Activated naive CD8-positive, alpha-beta T cell treated with anti-CD3 and anti-CD28 coated beads for 36 hours (primary cell): ENCODE results near the gene KRT4. TPM values are rescaled to one million over a fixed set of nuclear protein-coding genes. Genes with fewer than 3 reads are reported as not detected.

Source experiments
- DNase-seq: peaks from one replicate; pipeline ENCODE4 v3.0.0; 2021
- H3K27ac Mint-ChIP-seq: one replicate; pipeline ENCODE4 v1.8.0; 2022; ENCODE audit warnings: mild to moderate bottlenecking, moderate library complexity, mixed read lengths
- H3K27me3 Mint-ChIP-seq: one replicate; pipeline ENCODE4 v1.8.0; 2022; ENCODE audit warnings: mild to moderate bottlenecking, mixed read lengths
- H3K36me3 Mint-ChIP-seq: one replicate; pipeline ENCODE4 v1.8.0; 2021; ENCODE audit warnings: mild to moderate bottlenecking, mixed read lengths
- H3K4me1 Mint-ChIP-seq: one replicate; pipeline ENCODE4 v1.8.0; 2021; ENCODE audit warnings: mixed read lengths
- H3K4me3 Mint-ChIP-seq: one replicate; pipeline ENCODE4 v1.8.0; 2022; ENCODE audit warnings: mild to moderate bottlenecking, moderate library complexity, mixed read lengths
- H3K9me3 Mint-ChIP-seq: one replicate; pipeline ENCODE4 v1.8.0; 2022; ENCODE audit warnings: mixed read lengths
- total RNA-seq, 2 experiments: library from RNA; stranded (reverse); gene quantifications; one replicate each; pipeline ENCODE4 v1.2.3, GENCODE V29; 2021

Gene KRT4
- total RNA-seq, 2 experiments from 2014 or later = 0.22 TPM; not detected in 1

DNA sequence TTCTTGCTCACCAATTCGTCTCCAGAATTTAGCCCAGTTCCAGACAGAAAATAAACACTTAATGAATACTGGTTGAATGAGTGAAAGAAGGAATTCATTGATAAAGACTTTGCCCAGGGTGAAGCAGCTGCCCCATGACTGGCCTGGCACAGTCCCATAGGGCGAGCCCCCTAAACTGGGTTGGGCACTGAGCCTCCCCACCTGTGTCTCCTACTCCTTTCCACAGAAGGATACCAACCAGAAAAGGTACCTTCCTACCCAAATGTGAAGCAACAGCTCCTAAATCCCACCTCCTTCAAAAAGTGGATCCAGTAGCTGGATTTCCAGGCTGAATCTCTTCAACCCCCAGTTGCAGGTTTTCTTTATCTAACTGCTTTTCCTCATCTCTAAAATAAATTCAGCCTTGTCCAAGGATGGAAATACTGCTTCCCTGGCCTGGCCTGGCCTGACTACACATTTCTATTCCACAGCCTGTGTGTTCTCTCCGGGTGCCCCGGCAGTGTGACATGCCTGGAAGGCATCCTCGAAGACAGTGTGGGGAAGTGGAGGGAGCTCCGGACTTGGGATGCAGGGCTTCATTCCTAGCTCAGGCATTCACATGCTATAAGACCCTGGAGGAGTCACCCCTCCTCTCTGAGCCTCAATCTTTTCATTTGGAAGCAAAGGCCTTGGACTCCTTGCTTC lies 25.6 kb downstream of the KRT4 start:
- H3K36me3 Mint-ChIP-seq = no peaks in the 10 kb centered on the region
- no peaks in the 10 kb centered on the region for H3K9me3 Mint-ChIP-seq
- H3K27ac Mint-ChIP-seq = no peak overlapping the region
- H3K27me3 Mint-ChIP-seq = peaks cover 36% of the 10 kb centered on the region
- no peak overlapping the region for H3K4me3 Mint-ChIP-seq
- H3K4me1 Mint-ChIP-seq = peaks cover 16% of the 10 kb centered on the region
- DNase-seq = no peak

DNA sequence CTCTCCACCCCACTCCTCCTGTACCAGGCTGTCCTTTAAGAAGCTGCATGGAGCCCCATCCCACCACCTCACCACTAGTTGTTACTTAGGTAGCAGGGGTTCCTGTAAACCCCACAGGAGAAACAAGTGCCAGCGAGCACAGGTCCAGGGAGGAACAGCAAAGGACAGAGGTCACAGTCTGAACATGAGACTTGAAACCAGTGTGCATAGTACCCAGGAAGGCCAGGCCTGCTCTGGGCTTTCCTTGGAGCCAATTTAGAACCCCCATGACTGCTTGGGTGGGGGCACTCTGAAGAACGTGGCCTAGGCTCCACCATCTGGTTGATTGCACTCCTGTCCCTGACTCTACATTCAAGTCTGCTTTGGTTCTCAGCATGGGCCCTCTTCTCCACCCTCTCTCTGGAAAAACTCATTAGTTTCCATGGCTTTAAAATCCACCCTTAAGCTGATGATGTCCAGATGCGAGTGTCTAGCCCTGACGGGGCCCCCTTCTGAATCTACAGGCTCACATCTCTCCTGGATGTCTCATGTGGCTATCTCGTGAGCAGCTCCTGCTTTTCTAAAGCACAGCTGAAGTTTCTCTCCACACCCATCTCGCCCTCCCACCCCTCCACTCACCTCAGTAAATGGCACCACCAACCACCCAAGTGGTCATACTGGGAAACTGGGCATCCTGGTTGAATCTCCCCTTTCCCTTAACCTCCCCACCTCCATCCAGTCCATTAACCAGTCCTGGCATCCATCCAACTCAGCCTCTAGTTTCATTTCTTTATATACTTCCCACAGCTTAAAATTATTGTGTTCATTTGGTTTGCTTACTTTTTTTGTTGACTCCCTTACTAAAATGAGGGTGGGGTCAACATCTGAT lies 26.4 kb downstream of the KRT4 start:
- Mint-ChIP-seq H3K27ac (no peak overlapping the region), H3K4me1 (peaks cover 16% of the 10 kb centered on the region), H3K4me3 (no peak overlapping the region), H3K27me3 (peaks cover 36% of the 10 kb centered on the region), H3K9me3 (no peaks in the 10 kb centered on the region), H3K36me3 (no peaks in the 10 kb centered on the region)
- no peak for DNase-seq

DNA sequence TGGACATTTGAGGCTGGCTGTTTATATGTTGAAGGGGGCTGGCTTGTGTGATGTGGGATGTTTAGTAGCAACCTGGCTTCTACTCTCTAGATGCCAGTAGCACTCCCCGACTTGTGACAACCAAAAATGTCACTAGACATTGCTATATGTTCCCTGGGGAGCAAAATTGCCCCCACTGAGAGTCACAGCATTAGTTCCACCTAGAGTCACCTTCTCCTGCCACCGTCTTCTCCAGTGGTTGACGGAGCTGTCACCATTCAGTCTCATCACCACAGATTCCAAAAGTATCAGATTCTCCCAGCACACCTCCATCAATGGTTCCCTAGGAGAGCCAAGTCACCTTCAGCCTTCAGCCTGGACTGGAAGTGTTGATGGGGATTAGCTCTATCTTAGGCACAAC lies 29.0 kb downstream of the KRT4 start:
- H3K9me3 Mint-ChIP-seq = no peaks in the 10 kb centered on the region
- H3K27ac Mint-ChIP-seq = no peak overlapping the region
- H3K4me3 Mint-ChIP-seq = no peak overlapping the region
- peaks cover 26% of the 10 kb centered on the region for H3K27me3 Mint-ChIP-seq
- no peaks in the 10 kb centered on the region for H3K36me3 Mint-ChIP-seq
- no peak for DNase-seq
- peaks cover 4% of the 10 kb centered on the region for H3K4me1 Mint-ChIP-seq

DNA sequence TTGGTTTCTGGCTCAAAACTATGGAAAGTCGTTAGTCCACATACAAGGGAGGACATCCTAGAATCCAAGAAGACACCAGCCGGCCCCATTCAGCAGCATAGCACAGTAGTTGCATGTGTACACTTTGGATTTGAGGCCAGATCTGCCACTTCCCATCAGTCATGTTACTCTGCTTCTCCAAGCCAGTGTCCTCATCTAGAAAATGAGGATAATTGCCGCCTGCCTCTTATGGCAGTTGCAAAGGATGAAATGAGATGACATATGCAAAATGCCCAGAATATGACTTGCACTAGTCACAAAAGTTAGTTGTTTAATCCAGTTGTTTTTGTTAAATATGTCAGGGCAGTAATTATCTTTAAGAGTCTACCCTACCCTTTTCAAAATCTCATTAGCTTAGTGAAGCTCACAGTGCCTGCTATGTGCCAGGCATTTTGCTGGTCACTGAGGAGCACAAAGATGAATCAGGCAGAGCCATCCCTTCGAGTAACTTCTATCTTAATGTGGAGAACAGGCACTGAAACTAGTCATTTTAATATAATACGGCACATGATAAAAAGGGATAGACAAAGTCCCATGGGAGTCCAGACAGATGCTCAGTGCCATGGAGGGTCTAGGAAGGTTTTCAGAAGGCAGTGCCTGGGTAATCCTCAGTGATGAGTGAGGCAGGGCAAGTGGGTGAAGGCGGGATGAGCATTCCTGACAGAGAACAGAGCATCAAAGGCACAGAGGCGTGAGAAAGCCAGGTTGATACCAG lies 30.2 kb downstream of the KRT4 start:
- Mint-ChIP-seq H3K9me3 (no peaks in the 10 kb centered on the region), H3K36me3 (no peaks in the 10 kb centered on the region), H3K27ac (no peak overlapping the region), H3K4me1 (no peaks in the 10 kb centered on the region), H3K27me3 (peaks cover 14% of the 10 kb centered on the region), H3K4me3 (no peak overlapping the region)
- DNase-seq = no peak

DNA sequence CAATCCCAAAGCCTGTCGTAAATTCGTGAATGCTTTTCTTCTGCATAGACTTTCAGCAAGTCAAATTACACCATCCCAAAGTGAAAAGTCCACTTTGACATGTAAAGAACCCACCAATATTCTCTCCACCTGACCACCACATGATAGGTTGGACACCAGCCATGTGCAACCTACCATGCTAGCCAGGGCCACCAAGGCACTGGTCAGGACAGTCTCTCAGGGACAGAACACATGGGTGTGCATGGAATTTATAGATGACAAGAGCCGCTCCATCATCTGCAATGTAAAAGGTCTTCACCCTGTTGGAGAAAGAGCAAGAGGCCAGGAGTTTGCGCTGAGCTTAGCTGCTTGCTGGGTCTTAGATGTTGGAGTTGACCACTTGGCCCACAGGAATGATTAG lies 31.4 kb downstream of the KRT4 start:
- no peaks in the 10 kb centered on the region for H3K4me1 Mint-ChIP-seq
- H3K27ac Mint-ChIP-seq = no peak overlapping the region
- H3K27me3 Mint-ChIP-seq = peaks cover 4% of the 10 kb centered on the region
- H3K9me3 Mint-ChIP-seq = no peaks in the 10 kb centered on the region
- no peak overlapping the region for H3K4me3 Mint-ChIP-seq
- DNase-seq = no peak
- no peaks in the 10 kb centered on the region for H3K36me3 Mint-ChIP-seq

DNA sequence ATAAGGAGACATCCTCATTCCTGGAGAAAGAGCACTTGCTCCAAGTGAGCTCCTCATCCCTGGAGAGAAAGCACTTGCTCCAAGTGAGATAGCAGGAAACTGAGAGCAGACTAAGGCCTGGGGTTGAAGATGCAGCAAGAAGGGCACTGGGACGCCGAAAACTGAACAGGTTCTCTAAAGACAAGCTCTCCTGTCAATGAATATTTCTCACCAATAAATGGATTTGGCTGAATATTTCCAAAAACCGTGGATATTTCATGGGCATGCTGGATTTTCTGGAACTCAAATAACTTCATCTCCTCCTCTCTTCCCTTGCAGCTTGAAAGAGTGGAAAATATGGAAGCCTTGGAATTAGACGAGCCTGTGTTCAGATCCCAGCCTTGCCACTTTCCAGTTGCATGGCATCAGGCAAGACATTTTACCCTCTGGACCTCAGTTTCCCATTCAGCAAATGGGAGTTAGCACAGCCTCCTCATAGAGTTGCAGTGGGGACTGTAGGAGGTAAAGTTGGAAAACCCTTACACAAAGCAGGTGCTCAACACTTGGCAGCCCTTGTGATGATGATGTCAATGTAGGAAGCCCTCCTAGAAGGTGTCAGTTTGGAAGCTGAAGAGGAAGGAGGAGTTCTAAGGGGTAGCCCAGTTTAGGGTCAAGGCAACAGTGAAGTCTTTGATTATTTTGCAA lies 32.4 kb downstream of the KRT4 start:
- no peak overlapping the region for H3K4me3 Mint-ChIP-seq
- no peaks in the 10 kb centered on the region for H3K36me3 Mint-ChIP-seq
- no peak overlapping the region for H3K27ac Mint-ChIP-seq
- no peaks in the 10 kb centered on the region for H3K9me3 Mint-ChIP-seq
- H3K27me3 Mint-ChIP-seq = peaks cover 4% of the 10 kb centered on the region
- no peak for DNase-seq
- H3K4me1 Mint-ChIP-seq = no peaks in the 10 kb centered on the region

DNA sequence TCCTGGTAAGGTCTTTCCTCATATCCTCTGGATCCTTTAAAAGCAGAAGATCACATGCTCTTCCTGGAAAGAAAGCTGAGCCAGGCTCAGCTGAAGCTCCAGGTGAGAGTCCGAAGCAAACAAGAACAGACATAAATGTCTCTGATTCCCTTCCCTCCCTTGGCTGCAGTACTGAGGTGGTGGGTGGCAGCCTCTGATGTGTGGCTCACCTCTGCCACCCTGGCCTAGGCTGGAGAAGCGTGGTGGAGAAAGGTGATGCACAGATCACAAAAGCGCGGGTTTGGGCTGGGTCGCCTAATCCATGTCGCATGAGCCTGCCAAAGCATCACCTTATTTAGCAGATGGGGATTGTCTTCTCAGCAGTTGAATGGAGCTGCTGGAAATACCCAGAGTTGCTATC lies 34.0 kb downstream of the KRT4 start:
- no peak for DNase-seq
- no peaks in the 10 kb centered on the region for H3K4me1 Mint-ChIP-seq
- no peaks in the 10 kb centered on the region for H3K9me3 Mint-ChIP-seq
- H3K4me3 Mint-ChIP-seq = no peak overlapping the region
- no peak overlapping the region for H3K27ac Mint-ChIP-seq
- no peaks in the 10 kb centered on the region for H3K36me3 Mint-ChIP-seq
- peaks cover 4% of the 10 kb centered on the region for H3K27me3 Mint-ChIP-seq

DNA sequence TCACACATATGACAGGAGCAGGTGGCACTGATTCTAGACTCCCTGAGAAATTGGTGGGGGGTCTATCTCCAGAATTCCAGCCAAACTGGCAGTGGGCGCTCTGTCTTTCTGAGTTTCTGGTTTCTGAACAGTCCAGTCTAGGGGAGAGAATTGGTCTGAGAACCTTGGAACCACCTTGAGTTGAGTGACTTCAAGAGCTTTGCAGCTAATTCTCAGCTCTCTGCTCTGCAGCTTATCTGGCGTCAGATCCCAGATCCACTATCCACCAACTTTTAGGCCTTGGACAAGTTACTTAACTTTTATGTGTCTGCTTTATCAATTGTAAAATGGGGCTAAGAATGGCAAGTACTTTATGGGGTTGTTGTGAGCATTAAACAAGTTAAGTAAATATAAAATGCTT lies 35.1 kb downstream of the KRT4 start:
- no peaks in the 10 kb centered on the region for H3K4me1 Mint-ChIP-seq
- peaks cover under 1% of the 10 kb centered on the region for H3K27me3 Mint-ChIP-seq
- no peak for DNase-seq
- no peaks in the 10 kb centered on the region for H3K9me3 Mint-ChIP-seq
- no peak overlapping the region for H3K4me3 Mint-ChIP-seq
- H3K27ac Mint-ChIP-seq = no peak overlapping the region
- H3K36me3 Mint-ChIP-seq = no peaks in the 10 kb centered on the region

DNA sequence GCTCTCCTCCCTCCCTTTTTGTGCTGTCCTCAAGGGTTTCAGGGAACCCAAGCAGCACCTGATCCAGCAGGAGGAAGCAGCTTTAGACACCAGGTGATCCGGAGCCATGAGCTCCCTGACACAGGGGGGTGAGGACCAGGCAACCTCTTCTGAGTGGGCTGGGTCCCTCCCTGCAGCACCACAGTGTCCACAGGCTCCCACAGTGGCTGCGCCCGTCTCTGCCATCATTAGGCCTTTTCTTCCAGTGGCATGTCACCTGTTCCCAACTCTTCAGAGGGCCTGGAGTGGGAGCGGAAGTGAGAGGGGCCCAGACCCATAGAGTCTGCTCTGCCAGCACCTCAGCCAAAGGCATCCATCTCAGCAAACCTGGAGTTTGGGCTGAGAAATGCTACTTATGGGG lies 36.4 kb downstream of the KRT4 start:
- H3K4me1 Mint-ChIP-seq = no peaks in the 10 kb centered on the region
- H3K36me3 Mint-ChIP-seq = no peaks in the 10 kb centered on the region
- H3K9me3 Mint-ChIP-seq = no peaks in the 10 kb centered on the region
- DNase-seq = no peak
- no peak overlapping the region for H3K4me3 Mint-ChIP-seq
- no peaks in the 10 kb centered on the region for H3K27me3 Mint-ChIP-seq
- H3K27ac Mint-ChIP-seq = no peak overlapping the region

DNA sequence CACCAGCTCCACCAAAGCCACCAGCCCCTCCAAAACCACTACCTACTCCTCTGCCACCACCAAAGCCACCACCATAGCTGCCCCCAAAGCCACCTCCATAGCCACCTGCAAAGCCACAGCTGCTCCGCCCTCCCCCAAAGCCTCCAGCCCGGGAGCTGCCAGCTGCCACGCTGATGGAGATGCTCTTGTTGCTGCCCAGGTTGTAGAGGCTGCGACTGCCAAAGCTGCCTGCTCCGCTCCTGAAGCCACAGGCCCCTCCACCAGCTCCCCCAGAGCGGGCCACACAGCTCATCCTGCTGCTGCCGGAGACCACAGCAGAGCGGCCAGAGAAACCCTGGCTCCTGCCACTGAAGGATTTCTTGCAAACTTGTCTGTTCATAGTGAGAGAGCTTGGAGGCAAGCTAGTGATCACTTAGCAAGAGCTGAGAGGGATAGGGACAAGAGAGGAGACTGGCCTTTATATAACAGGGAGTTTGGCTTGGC lies 37.0 kb downstream of the KRT4 start, which contains the start of gene KRT76:
KRT76 (minus strand) TSS at position 433 of the 483 bp plus-strand sequence; CDS start at position 379, 54 bp downstream.
- H3K36me3 Mint-ChIP-seq = no peaks in the 10 kb centered on the region
- H3K4me1 Mint-ChIP-seq = no peaks in the 10 kb centered on the region
- no peak within 1 kb of the TSS for H3K4me3 Mint-ChIP-seq
- no peaks in the 10 kb centered on the region for H3K27me3 Mint-ChIP-seq
- no peaks in the 10 kb centered on the region for H3K9me3 Mint-ChIP-seq
- H3K27ac Mint-ChIP-seq = no peak within 1 kb of the TSS
- DNase-seq = no peak

DNA sequence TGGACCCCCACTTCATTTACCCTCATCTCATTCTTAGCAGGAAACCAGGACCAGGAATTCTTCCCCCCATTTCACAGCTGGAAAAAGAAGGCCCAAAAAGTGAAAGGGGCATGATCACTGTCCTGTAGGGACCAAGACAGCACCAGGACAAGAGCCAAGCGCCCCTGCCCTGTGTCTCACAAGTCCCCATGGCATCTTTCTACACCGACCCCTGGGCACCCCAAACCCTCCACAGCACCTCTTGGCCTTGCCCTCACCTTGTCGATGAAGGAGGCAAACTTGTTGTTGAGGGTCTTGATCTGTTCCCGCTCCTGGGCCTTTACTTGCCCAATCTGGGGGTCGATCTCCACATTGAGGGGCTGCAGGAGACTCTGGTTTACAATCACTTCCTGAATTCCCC lies 37.5 kb downstream of the KRT4 start:
- H3K36me3 Mint-ChIP-seq = no peaks in the 10 kb centered on the region
- no peaks in the 10 kb centered on the region for H3K9me3 Mint-ChIP-seq
- no peaks in the 10 kb centered on the region for H3K27me3 Mint-ChIP-seq
- no peaks in the 10 kb centered on the region for H3K4me1 Mint-ChIP-seq
- H3K27ac Mint-ChIP-seq = no peak overlapping the region
- no peak overlapping the region for H3K4me3 Mint-ChIP-seq
- DNase-seq = no peak

DNA sequence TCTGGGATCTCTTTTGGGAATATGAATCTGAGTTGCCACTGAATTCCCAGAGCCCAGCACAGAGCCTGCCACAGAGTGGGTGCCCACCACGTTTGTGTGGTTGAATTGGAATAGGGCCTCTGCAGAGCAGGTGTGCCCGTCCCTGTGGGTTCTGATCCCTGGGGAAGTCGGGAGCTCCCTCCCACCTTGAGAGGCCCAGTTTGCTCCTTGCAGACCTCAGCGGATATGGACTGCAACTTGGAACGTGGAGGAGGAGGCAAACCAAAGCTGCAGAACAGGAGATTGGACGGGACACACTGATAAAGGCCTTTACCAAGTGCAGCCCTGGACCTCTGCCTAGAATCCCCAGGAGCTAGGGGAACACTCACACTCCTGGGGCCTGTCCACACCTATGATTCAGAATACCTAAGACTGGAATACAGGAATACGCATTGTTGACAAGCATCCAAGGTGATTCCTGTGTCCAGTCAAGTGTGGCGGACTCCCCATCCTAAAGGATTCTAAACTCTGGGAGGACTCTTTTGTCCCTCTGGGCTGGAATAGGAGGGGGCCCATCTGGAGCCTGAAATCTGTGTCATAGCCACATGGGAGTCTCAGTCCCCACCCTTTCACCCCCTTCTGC lies 39.2 kb downstream of the KRT4 start:
- H3K27ac Mint-ChIP-seq = no peak overlapping the region
- DNase-seq = no peak
- H3K27me3 Mint-ChIP-seq = no peaks in the 10 kb centered on the region
- peaks cover 1% of the 10 kb centered on the region for H3K9me3 Mint-ChIP-seq
- no peaks in the 10 kb centered on the region for H3K4me1 Mint-ChIP-seq
- no peaks in the 10 kb centered on the region for H3K36me3 Mint-ChIP-seq
- no peak overlapping the region for H3K4me3 Mint-ChIP-seq

DNA sequence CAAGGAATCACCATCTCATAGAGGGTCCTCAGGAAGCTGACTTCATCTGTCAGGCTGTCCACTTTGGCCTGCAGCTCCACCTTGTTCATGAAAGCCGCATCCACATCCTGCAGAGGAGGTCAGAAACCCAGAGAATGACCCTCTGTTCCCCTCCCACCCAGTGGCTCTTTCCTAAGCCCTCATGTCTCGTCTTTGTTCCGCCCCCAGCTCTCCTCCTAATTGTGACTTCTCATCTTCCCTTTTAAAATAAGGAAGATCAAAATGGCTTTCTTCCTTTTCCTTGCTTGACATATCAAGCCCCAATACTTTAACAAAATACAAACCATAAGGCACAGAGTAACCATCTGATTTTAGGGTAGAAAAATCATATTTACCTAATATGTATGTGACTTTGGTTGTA lies 41.1 kb downstream of the KRT4 start:
- Mint-ChIP-seq H3K4me1 (no peaks in the 10 kb centered on the region), H3K9me3 (peaks cover 1% of the 10 kb centered on the region), H3K27ac (no peak overlapping the region), H3K4me3 (no peak overlapping the region), H3K27me3 (no peaks in the 10 kb centered on the region), H3K36me3 (no peaks in the 10 kb centered on the region)
- DNase-seq = no peak

DNA sequence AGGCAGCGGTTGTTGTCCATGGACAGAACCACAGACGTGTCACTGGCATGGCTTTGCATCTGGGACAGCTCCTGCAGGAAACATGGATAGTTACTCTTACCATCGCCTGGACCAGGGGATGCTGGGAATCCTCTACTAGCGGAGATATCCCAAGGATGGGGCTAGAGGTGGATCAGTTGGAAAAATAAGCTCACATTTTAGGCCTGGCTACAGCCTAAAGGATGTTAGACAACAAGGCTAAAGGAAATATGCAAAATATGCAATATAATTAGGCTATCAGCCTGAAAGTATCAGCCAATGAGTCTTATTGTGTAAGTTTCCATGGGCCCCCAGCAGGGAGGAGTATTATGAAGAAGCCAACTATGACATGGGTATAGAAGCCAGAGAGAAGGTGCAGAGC lies 41.7 kb downstream of the KRT4 start:
- no peaks in the 10 kb centered on the region for H3K4me1 Mint-ChIP-seq
- no peak for DNase-seq
- H3K9me3 Mint-ChIP-seq = peaks cover 1% of the 10 kb centered on the region
- no peak overlapping the region for H3K4me3 Mint-ChIP-seq
- H3K27me3 Mint-ChIP-seq = no peaks in the 10 kb centered on the region
- no peaks in the 10 kb centered on the region for H3K36me3 Mint-ChIP-seq
- no peak overlapping the region for H3K27ac Mint-ChIP-seq
